ENCODE results near the gene IPO4. TPM values are rescaled to one million over a fixed set of nuclear protein-coding genes. Genes with fewer than 3 reads are reported as not detected.

The IPO4 gene
- total and polyA plus RNA-seq, 2 of the 13 experiments (the other 11 are each of a cell fraction or from before 2014, with no cell fraction given), result 39.0 to 179 TPM

- peak; percentile 30 for TF ChIP-seq PHF5A (CRISPR knock-in tag; IDR thresholded peaks at IDR 0.05; ENCODE audit: low read depth, unreplicated experiment)
- TF ChIP-seq RFX1 (IDR thresholded peaks at IDR 0.05), result no peak
- no peak for TF ChIP-seq NCOA2 (CRISPR knock-in tag; IDR thresholded peaks at IDR 0.05)
- no peak for TF ChIP-seq TCF7 (IDR thresholded peaks at IDR 0.05; ENCODE audit: low read depth)
- TF ChIP-seq IRF1 (CRISPR knock-in tag; IDR thresholded peaks at IDR 0.05; ENCODE audit: low read depth), result no peak
- TF ChIP-seq IRX3 (CRISPR knock-in tag; IDR thresholded peaks at IDR 0.05; ENCODE audit: borderline replicate concordance, low read depth), result no peak
- TF ChIP-seq PHF20 (CRISPR knock-in tag; IDR thresholded peaks at IDR 0.05), result no peak
- no peak for TF ChIP-seq RORA (CRISPR knock-in tag; IDR thresholded peaks at IDR 0.05)
- no peak for TF ChIP-seq ZFAT (CRISPR knock-in tag; conservative IDR thresholded peaks at IDR 0.05)
- TF ChIP-seq NFYB (CRISPR knock-in tag; IDR thresholded peaks at IDR 0.05), result no peak
- TF ChIP-seq ZBED4 (CRISPR knock-in tag; IDR thresholded peaks at IDR 0.05; ENCODE audit: borderline replicate concordance), result no peak
- TF ChIP-seq TSC22D2 (CRISPR knock-in tag; IDR thresholded peaks at IDR 0.05; ENCODE audit: borderline replicate concordance), result no peak
- no peak for TF ChIP-seq HOXD1 (CRISPR knock-in tag; IDR thresholded peaks at IDR 0.05)
- no peak for TF ChIP-seq CHD4 (IDR thresholded peaks at IDR 0.05; ENCODE audit: borderline replicate concordance, low read length)
- no peak for TF ChIP-seq ZNF703 (CRISPR knock-in tag; IDR thresholded peaks at IDR 0.05; ENCODE audit: borderline replicate concordance)
- TF ChIP-seq ZBTB38 (CRISPR knock-in tag; IDR thresholded peaks at IDR 0.05), result peak; percentile 45; the same call in 1 of the 2 replicates
- TF ChIP-seq THAP8 (CRISPR knock-in tag; IDR thresholded peaks at IDR 0.05; ENCODE audit: borderline replicate concordance), result no peak
- no peak for TF ChIP-seq TOPORS (CRISPR knock-in tag; IDR thresholded peaks at IDR 0.05)
- TF ChIP-seq TBL1XR1 (IDR thresholded peaks at IDR 0.05; ENCODE audit: borderline replicate concordance, low read length, partially characterized antibody), result no peak
- no peak for TF ChIP-seq MXD1 (CRISPR knock-in tag; IDR thresholded peaks at IDR 0.05)
- 0 out of 2 replicates have a peak, but pooled peaks have one; percentile 8 for TF ChIP-seq ZNF784 (CRISPR knock-in tag; IDR thresholded peaks at IDR 0.05; ENCODE audit: borderline replicate concordance)
- peak; percentile 50; the same call in 1 of the 2 replicates for TF ChIP-seq ZBTB26 (CRISPR knock-in tag; IDR thresholded peaks at IDR 0.05; ENCODE audit: borderline replicate concordance)
These were observed 50.0 kb downstream of the IPO4 start (continued) for GRCh38 chr14:24138396-24139271.

Measured in HepG2 (cell line).